Fibroblast of skin of left quadriceps (primary cell): ENCODE measurements around the gene SERPINB7.

Experiments used
- DNase-seq, 2 experiments: peaks; one replicate each; pipeline ENCODE4 v3.0.0-alpha.2; 2013; ENCODE audit warnings: low read depth in 2 of 2

SERPINB7 gene

GRCh38 chr18:63788447-63789096 lies 13.4 kb downstream of the SERPINB7 start:
- DNase-seq = peak; percentile 53 to 61

- DNase-seq = no peak
These were observed 14.1 kb downstream of the SERPINB7 start for GRCh38 chr18:63789327-63789726.

DNA sequence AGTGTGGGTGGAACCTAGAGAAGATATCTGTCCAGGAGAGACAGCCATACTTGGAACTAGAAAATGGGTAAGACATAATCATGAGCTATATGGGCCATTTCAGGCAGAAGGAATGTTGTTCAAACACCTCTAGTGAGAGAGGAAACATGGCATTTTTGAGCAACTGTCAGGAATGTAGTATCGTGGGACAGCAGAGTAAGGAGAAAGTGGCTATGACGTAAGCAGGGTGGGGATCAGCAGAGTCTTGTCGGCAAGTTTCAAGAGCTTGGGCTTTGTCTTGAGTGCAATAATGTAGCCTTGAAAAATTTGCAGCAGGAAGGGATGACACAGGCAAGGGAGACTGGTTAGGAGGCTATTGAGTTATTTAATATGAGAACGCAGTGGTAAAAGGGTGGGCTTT lies 20.4 kb downstream of the SERPINB7 start:
- DNase-seq = no peak

DNA sequence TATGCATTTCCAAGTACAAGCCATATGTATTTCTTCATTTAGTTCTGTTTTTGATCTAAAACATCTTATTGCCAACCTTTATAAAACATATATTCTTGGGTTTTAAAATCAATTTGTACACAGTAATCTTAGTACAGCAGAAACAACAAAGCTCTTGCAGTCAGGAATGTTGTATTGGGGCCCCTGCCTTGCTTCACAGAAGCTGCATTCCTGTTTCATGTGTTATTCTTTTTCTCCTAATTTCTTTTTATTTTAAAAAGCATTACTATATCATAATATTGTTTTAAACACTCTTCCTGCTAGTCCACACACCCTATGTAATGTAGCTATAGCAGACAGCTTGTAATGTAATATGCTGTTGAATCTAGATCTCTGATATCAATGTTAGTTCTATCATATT lies 24.0 kb downstream of the SERPINB7 start:
- DNase-seq = no peak

DNA sequence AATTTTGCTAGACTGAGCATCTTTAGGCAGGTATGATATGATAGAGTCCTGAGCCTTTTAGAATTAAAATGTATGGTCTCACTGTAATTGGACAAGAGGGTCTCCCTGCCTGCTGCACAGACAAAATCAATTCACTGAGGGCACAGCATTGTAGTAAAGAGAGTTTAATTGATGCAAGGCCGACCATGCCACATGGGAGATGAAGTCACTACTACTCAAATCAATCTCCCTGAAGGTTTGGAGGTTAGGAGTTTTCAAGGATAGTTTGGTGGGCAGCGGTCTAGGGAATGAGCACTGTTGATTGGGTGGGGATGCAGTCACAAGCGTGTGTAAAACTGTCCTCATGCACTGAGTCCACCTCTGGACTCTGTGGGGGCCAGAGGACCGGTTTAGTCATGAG lies 26.1 kb downstream of the SERPINB7 start:
- no peak for DNase-seq

GRCh38 chr18:63808125-63808524 lies 32.9 kb downstream of the SERPINB7 start:
- DNase-seq = no peak

DNA sequence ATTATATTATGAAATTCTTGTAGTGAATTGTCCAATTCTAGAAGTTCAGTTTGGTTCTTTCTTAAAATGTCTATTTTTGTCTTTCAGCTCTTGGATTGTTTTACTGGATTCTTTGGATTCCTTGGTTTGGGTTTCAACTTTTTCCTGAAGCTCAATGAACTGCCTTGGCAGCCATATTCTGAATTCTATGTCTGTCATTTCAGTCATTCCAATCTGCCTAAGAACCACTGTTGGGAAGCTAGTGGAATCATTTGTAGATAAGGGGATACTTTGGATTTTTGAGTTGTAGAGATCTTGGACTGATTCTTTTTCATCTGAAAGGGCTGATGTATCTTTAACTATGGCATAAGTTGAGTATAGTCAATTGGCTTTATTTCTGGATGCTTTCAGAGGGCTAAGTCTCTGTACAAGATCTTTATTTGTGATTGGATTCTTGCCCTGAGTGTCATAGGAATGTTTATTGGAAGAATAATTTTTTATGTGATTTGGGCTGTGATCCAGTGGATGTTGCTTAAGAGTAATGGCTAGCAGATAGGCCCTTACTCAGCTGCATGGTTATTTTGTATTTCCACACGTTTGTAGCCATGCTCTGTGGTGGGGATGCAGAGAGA lies 42.3 kb downstream of the SERPINB7 start:
- DNase-seq = peak; percentile 83 to 85

- DNase-seq = no peak
These were observed 43.0 kb downstream of the SERPINB7 start for GRCh38 chr18:63818212-63818611.

DNA sequence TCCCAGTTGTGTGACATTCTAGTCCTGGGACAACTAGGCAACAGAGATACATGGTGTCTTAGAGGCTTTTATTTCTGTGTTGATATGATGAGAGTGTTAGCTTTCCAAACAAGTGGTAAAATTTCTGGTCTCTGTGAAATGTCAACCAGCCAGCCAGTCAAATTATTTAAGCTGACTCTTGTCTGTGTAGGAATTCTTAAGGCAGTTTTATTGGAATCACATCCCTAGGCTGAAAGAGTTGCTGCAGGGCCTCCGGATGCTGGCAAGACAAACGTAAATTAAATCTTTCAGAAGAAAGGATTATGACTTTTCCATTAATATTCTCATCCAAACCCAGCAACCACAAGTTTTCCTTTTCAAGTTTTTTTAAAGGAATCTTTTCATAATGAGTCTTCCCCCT lies 44.6 kb downstream of the SERPINB7 start:
- peak; percentile 57 to 61 for DNase-seq

DNA sequence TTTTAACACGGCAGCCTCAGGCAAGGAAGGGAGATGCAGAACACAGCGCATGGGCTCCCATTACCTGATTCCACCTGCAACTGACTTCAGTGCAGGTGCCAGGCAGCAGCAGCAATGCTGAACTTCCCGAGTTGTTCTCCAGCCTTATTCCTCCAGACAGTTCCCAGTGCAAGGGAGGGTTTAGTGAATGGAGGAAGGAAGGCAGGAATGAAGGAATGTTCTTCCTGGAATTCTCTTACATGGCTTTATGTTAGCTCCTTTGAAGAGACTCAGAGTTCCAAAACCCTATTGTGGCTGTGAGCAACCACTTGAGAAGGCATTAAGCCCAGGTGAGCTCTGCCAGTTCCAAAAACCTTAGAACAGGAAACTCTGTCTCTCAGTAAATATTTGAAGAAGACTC lies 45.5 kb downstream of the SERPINB7 start:
- no peak for DNase-seq

GRCh38 chr18:63823516-63824219 lies 48.5 kb downstream of the SERPINB7 start:
- DNase-seq = peak; percentile 50 to 59

DNA sequence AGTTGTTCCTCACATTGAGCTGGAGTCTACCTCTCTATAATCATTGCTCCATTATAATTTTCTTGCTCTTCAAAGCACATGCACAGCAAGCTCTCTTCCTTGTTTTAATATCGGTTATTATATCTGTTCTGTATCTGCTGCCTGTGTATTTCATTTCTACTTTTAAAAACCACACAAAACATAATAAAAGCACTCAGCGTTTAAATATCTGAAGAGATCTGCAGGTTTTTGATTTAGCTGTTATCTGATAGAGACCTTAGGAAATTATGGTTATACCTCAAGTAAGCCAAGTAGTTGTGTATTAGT lies 49.0 kb downstream of the SERPINB7 start:
- DNase-seq = no peak

DNA sequence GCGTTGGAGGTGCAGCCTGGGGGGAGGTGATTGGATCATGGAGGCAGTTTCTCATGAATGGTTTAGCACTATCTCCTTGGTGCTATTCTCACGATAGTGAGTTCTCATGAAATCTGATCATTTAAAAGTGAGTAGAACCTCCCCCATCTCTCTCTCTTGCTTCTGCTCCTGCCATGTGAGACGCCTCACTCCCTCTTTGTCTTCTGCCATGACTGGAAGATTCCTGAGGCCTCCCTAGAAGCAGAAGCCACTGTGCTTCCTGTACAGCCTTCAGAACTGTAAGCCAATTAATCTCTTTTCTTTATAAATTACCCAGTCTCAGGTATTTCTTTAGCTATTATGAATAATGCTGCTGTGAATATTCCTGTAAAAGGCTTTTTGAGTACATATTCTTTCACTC lies 52.9 kb downstream of the SERPINB7 start:
- DNase-seq = no peak

GRCh38 chr18:63828656-63829055 lies 53.4 kb downstream of the SERPINB7 start:
- DNase-seq = peak; percentile 29 to 39

GRCh38 chr18:63829886-63830285 lies 54.7 kb downstream of the SERPINB7 start:
- DNase-seq = no peak

- DNase-seq = peak in 1 of 2 experiments; percentile 30
These were observed 56.0 kb downstream of the SERPINB7 start for GRCh38 chr18:63831080-63831788.

DNA sequence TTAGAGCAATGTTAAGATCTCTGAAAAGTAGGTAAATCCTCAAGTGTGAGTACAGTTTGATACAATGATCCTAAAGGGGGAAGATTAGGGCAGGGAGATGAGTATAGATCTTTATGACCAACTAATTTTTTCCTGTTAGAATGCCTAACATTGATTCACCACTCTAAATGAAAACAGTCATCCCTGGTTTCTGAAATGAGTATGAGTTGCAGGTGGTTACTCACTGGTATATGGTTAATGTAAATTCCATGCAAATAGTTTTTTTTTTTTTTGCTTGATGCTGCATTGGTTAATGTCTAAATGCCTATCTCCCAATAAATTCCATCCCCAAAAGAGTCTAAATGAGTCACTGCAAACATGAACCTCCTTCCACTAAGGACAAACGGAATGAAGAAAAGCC lies 57.3 kb downstream of the SERPINB7 start:
- peak; percentile 87 for DNase-seq

DNA sequence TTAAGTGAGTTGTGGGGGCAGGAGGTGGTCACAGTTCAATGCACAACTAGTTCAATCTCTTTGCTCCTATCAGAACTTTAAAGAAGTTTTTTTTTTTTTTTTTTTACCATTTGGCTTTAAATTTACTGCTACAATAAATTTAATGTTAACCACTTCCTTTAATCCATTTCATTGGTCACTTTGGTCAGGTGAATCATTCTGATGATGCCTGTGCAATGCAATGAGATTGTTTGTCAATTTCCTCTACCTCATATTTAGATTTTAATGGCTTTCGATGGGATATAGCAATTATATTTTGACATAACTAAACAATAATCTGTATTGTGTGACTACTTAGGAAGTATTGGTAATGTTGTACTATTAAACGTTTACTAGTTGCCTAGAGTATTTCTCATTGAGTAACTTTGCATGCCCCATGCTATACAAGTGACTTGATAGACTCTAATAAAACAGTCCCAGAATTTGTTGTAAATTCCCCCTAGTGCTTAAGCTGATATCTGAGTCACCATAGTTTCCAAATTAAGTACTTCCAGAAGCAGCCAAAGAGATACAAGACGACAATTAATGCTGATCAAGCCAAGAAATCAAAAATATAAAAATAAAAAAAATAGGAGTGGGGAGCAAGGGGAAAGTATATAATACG lies 59.4 kb downstream of the SERPINB7 start:
- no peak for DNase-seq

- DNase-seq = no peak
These were observed 61.2 kb downstream of the SERPINB7 start for GRCh38 chr18:63836456-63836855.

GRCh38 chr18:63837590-63837989 lies 62.4 kb downstream of the SERPINB7 start:
- no peak for DNase-seq

- DNase-seq = no peak
These were observed 67.8 kb downstream of the SERPINB7 start for GRCh38 chr18:63843008-63843407.

DNA sequence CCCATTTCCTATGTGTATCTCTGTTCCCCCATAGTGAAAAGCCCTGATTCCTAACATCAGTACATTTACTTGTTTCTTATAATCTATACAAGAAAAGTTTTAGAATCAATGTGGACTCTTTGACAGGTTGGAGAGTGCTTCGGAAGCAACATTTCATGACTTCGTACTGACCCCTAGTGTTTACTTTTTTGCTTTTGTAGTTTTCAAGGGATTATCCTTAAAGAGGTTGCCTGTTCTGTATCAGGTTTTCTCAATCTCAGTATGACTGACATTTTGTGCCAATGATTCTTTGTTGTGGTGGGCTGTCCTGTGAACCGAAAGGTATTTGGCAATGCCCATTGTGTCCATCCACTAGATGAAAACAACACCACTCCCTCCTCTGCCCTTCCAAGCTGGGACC lies 69.0 kb downstream of the SERPINB7 start:
- DNase-seq = peak; percentile 42
